Fibroblast of lung (primary cell): Measurements from ENCODE around the gene NATD1. TPM values are rescaled to one million over a fixed set of nuclear protein-coding genes. Genes with fewer than 3 reads are reported as not detected.
A peak's percentile ranks its signal among the peaks of the same experiment; 100 is the strongest.

Experiments
- DNase-seq, 2 donors: peaks; one replicate each; pipeline versions ENCODE4 v3.0.0 to v3.0.0-alpha.2; 2010; ENCODE audit warnings: low read depth in 2 of 2
- H2AFZ ChIP-seq: 2 replicates; pipeline ENCODE4 v1.5.1; 2012; ENCODE audit warnings: low read length, control low read depth, inconsistent platforms
- H3K27ac ChIP-seq: 2 replicates; pipeline ENCODE4 v1.5.1; 2011; ENCODE audit warnings: low read length, control low read depth; ENCODE audit not compliant: insufficient read depth
- H3K27me3 ChIP-seq: 2 replicates; pipeline ENCODE4 v1.5.1; 2011; ENCODE audit warnings: mild to moderate bottlenecking, low read length; ENCODE audit not compliant: control insufficient read depth, insufficient read depth
- H3K36me3 ChIP-seq: 2 replicates; pipeline ENCODE4 v1.5.1; 2011; ENCODE audit warnings: low read length; ENCODE audit not compliant: control insufficient read depth, insufficient read depth
- H3K4me1 ChIP-seq: 2 replicates; pipeline ENCODE4 v1.5.1; 2011; ENCODE audit warnings: low read length; ENCODE audit not compliant: control insufficient read depth, insufficient read depth; ENCODE audit errors: extremely low read depth
- H3K4me2 ChIP-seq: 2 replicates; pipeline ENCODE4 v1.5.1; 2011; ENCODE audit warnings: low read length, control low read depth; ENCODE audit not compliant: insufficient read depth; ENCODE audit errors: extremely low read depth
- H3K4me3 ChIP-seq, 4 experiments: fragments of 200-600 bp in 1 of 4; sonication (generic) in 1 of 4; replicated peaks in 1 of 4; 2 replicates each; pipeline ENCODE4 v1.5.1; 2011 to 2016; ENCODE audit warnings: low read length in 4 of 4, low read depth in 3 of 4, mild to moderate bottlenecking in 3 of 4, control low read depth in 2 of 4, inconsistent platforms in 1 of 4, mixed read lengths in 1 of 4; ENCODE audit not compliant: insufficient read depth in 1 of 4; ENCODE audit errors: control extremely low read depth in 1 of 4
- H3K79me2 ChIP-seq: 2 replicates; pipeline ENCODE4 v1.5.1; 2012; ENCODE audit warnings: mild to moderate bottlenecking, low read length, inconsistent platforms; ENCODE audit not compliant: control insufficient read depth, insufficient read depth
- H3K9ac ChIP-seq: 2 replicates; pipeline ENCODE4 v1.5.1; 2011; ENCODE audit warnings: mild to moderate bottlenecking, low read length, control low read depth; ENCODE audit not compliant: insufficient read depth
- H3K9me3 ChIP-seq: 2 replicates; pipeline ENCODE4 v1.5.1; 2012; ENCODE audit warnings: low read depth, low read length; ENCODE audit not compliant: control insufficient read depth, insufficient read depth
- H4K20me1 ChIP-seq: 2 replicates; pipeline ENCODE4 v1.5.1; 2011; ENCODE audit warnings: low read length; ENCODE audit not compliant: control insufficient read depth, insufficient read depth; ENCODE audit errors: extremely low read depth
- EZH2 ChIP-seq: IDR thresholded peaks from 2 replicates; pipeline ENCODE4 v1.5.1; 2012; ENCODE audit warnings: low read length, control low read depth, mild to moderate bottlenecking; ENCODE audit errors: missing control alignments
- polyA plus RNA-seq, 2 donors: library from polyadenylated mRNA; depleted of rRNA in 1 of 2; stranded (reverse) in 1 of 2; unstranded in 1 of 2; fragments of >200 nt; gene quantifications; 2 replicates each; pipeline ENCODE4 v1.2.1, GENCODE V29; 2011 to 2012; ENCODE audit warnings: missing spikeins in 1 of 2
- total RNA-seq: library from RNA; depleted of rRNA; stranded (reverse); fragments of >200 nt; gene quantifications from 2 replicates; pipeline ENCODE4 v1.2.1, GENCODE V29; 2014
- TF ChIP-seq, protein P1 (sequence below), 2 donors: IDR thresholded peaks in 1 of 2; conservative IDR thresholded peaks in 1 of 2; 1 replicate in 1 of 2; 2 replicates in 1 of 2; pipeline ENCODE4 v1.5.1; 2011 to 2012; ENCODE audit warnings: low read length in 2 of 2, control low read depth in 1 of 2, inconsistent platforms in 1 of 2, low read depth in 1 of 2, mild to moderate bottlenecking in 1 of 2

The NATD1 gene
- total and polyA plus RNA-seq, 2 donors (not counting 1 experiment from before 2014, with no cell fraction given) = 5.6 to 9.2 TPM

DNA sequence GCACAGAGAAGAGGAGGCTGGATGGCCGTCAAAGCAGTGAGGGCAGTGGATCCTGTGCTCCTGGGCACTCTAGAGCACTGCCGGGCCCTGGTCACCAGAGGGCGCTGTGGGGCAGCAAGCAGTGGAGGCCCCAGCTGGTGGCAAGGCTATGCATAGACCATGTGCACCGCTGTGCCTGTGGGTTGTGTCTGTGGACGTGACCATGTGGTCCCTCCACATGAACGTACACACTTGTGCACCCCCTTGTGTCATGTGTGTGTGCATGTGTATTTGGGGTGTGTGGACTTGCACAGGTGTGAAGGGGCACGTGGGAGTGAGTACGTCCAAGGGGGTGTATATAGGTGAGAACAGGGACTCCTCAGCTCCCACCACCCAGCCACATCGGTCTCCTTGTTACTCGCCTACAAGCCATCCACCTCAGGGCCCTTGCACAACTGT, 26.9 kb upstream of the NATD1 start:
- Histone ChIP-seq H3K27ac (no peak overlapping the region), H3K4me3 (no peak overlapping the region), H4K20me1 (no peaks in the 10 kb centered on the region), H3K4me1 (peaks cover 32% of the 10 kb centered on the region), H2AFZ (no peak overlapping the region), H3K27me3 (no peaks in the 10 kb centered on the region), H3K36me3 (no peaks in the 10 kb centered on the region), H3K79me2 (peaks cover 5% of the 10 kb centered on the region), H3K9ac (no peak overlapping the region), H3K4me2 (no peak overlapping the region), H3K9me3 (no peaks in the 10 kb centered on the region)
- peak; percentile 54 to 74 for DNase-seq
- TF ChIP-seq, protein P1, sequence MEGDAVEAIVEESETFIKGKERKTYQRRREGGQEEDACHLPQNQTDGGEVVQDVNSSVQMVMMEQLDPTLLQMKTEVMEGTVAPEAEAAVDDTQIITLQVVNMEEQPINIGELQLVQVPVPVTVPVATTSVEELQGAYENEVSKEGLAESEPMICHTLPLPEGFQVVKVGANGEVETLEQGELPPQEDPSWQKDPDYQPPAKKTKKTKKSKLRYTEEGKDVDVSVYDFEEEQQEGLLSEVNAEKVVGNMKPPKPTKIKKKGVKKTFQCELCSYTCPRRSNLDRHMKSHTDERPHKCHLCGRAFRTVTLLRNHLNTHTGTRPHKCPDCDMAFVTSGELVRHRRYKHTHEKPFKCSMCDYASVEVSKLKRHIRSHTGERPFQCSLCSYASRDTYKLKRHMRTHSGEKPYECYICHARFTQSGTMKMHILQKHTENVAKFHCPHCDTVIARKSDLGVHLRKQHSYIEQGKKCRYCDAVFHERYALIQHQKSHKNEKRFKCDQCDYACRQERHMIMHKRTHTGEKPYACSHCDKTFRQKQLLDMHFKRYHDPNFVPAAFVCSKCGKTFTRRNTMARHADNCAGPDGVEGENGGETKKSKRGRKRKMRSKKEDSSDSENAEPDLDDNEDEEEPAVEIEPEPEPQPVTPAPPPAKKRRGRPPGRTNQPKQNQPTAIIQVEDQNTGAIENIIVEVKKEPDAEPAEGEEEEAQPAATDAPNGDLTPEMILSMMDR (conservative IDR thresholded peaks at IDR 0.05 in 1 of 2, IDR thresholded peaks at IDR 0.05 in 1 of 2; ENCODE audit: low read depth in 1 of 2, low read length in 2 of 2) = peak; percentile 95 to 99
- TF ChIP-seq EZH2 = no peak

DNA sequence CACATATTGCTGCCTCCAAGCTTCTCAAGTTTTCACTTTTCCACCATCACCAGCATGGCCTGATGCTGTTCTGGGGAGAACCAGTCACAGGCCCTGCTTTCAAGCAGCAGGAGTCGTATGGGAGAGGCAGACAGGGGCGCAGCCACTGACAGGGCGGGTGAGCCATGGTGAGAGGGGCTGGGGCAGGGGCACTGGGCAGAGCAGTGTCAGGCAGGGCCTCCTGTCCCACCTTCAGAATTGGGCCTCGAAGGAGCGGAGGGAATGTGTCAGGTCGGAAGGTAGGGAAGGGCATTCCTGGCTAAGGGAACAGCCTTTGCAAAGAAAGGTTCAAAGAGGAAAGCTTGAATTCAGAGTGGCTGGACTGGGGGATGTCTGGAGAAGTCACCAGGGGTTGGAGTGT, 26.4 kb upstream of the NATD1 start:
- no peaks in the 10 kb centered on the region for H3K36me3 ChIP-seq
- no peaks in the 10 kb centered on the region for H3K79me2 ChIP-seq
- H3K27me3 ChIP-seq = no peaks in the 10 kb centered on the region
- H3K27ac ChIP-seq = no peak overlapping the region
- no peaks in the 10 kb centered on the region for H3K9me3 ChIP-seq
- H3K4me2 ChIP-seq = no peak overlapping the region
- H3K9ac ChIP-seq = no peak overlapping the region
- no peaks in the 10 kb centered on the region for H4K20me1 ChIP-seq
- no peak for DNase-seq
- no peak for TF ChIP-seq EZH2
- TF ChIP-seq, protein P1 (conservative IDR thresholded peaks at IDR 0.05 in 1 of 2, IDR thresholded peaks at IDR 0.05 in 1 of 2; ENCODE audit: low read depth in 1 of 2, low read length in 2 of 2) = no peak
- peaks cover 34% of the 10 kb centered on the region for H3K4me1 ChIP-seq
- H2AFZ ChIP-seq = no peak overlapping the region
- no peak overlapping the region for H3K4me3 ChIP-seq

DNA sequence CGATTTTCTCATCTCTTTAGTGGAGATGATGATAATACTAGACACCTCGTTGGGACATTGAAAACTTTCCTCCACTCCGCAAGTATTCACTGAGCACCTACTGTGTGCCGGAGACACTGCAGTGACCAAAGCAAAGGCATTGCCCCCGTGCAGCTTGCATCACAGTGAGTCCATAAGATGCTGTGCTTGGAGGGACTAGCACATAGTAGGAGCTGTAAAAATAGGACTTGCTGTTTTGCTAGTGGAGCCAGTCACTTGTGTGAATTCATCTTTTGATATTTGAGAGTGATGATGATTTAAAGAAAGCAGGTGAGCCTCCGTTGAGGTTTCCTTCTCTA, 26.0 kb upstream of the NATD1 start:
- no peaks in the 10 kb centered on the region for H3K79me2 ChIP-seq
- no peak overlapping the region for H2AFZ ChIP-seq
- H3K9me3 ChIP-seq = no peaks in the 10 kb centered on the region
- H3K27ac ChIP-seq = no peak overlapping the region
- H3K9ac ChIP-seq = no peak overlapping the region
- no peaks in the 10 kb centered on the region for H3K36me3 ChIP-seq
- H3K4me1 ChIP-seq = peaks cover 34% of the 10 kb centered on the region
- no peaks in the 10 kb centered on the region for H3K27me3 ChIP-seq
- H3K4me2 ChIP-seq = no peak overlapping the region
- DNase-seq = no peak
- H4K20me1 ChIP-seq = no peaks in the 10 kb centered on the region
- no peak overlapping the region for H3K4me3 ChIP-seq
- TF ChIP-seq EZH2 = no peak
- TF ChIP-seq, protein P1 (conservative IDR thresholded peaks at IDR 0.05 in 1 of 2, IDR thresholded peaks at IDR 0.05 in 1 of 2; ENCODE audit: low read depth in 1 of 2, low read length in 2 of 2) = no peak
